ENCODE measurements around the gene WBP2. TPM values are rescaled to one million over a fixed set of nuclear protein-coding genes. Genes with fewer than 3 reads are reported as not detected.

Gene WBP2
- total and polyA plus RNA-seq, 2 of the 8 experiments (the other 6 are each of a cell fraction or from before 2014, with no cell fraction given) = 48.2 to 71.2 TPM

DNA sequence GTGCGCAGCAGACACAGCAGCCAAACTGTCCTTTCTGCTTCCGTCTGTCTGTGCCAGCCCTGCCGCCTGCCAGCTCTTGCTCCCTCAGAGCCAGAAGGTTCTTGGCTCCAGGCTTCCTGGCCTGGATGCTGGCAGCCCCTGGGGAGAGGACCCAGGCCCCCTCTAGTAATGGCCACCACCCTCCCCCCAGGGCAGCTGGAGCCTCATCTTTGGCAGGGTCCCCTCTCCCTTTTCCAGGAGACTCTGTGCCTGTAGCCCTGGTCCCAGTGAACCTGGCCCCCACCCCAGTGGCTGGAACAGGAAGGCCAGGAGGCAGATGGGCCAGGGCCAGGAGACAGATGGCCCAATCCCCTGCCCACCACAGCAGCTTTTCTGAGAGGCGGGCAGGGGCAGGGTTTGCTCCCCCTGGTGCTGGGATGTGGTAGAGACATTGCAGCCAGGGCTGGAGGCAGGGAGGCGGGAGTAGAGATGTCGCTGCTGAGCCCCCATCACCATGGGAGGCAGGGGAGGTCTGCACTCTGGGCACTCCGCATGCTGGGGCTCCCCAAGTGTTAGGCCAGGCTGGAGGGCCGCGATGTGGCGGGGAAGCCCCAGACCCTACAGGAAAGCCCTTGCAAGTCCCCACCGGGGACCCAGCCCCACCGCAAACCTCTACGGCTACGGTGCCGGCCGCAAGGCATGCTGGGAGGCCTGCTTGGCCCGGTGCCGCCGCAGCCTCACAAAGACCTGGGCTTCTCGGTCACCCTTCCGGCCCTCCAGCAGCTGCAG is 27.6 kb downstream of the WBP2 start (continued):
- TF ChIP-seq EP300 (IDR thresholded peaks at IDR 0.05; ENCODE audit: borderline replicate concordance in 1 of 2, low read depth in 2 of 2, low read length in 2 of 2) = 0 out of 3 replicates have a peak, but pooled peaks of 1 of the 2 experiments have one; percentile 13
- TF ChIP-seq FOSL1 (IDR thresholded peaks at IDR 0.05; ENCODE audit: insufficient read depth, low read depth, low read length) = no peak
- TF ChIP-seq SP4 (IDR thresholded peaks at IDR 0.05; ENCODE audit: low read length) = peak; percentile 49; the same call in 1 of the 2 replicates
- peak; percentile 53; the same call in 1 of the 2 replicates for TF ChIP-seq GABPA (IDR thresholded peaks at IDR 0.05; ENCODE audit: borderline replicate concordance, insufficient read depth, low read length)
- TF ChIP-seq ZNF274 (IDR thresholded peaks at IDR 0.05; ENCODE audit: borderline replicate concordance, extremely low read depth, low read length) = no peak
- TF ChIP-seq BRCA1 (IDR thresholded peaks at IDR 0.05; ENCODE audit: low read depth, low read length) = no peak
- TF ChIP-seq TCF12 (IDR thresholded peaks at IDR 0.05; ENCODE audit: low read depth, low read length) = no peak
